ENCODE data around the gene HEG1.

Gene HEG1, protein sequence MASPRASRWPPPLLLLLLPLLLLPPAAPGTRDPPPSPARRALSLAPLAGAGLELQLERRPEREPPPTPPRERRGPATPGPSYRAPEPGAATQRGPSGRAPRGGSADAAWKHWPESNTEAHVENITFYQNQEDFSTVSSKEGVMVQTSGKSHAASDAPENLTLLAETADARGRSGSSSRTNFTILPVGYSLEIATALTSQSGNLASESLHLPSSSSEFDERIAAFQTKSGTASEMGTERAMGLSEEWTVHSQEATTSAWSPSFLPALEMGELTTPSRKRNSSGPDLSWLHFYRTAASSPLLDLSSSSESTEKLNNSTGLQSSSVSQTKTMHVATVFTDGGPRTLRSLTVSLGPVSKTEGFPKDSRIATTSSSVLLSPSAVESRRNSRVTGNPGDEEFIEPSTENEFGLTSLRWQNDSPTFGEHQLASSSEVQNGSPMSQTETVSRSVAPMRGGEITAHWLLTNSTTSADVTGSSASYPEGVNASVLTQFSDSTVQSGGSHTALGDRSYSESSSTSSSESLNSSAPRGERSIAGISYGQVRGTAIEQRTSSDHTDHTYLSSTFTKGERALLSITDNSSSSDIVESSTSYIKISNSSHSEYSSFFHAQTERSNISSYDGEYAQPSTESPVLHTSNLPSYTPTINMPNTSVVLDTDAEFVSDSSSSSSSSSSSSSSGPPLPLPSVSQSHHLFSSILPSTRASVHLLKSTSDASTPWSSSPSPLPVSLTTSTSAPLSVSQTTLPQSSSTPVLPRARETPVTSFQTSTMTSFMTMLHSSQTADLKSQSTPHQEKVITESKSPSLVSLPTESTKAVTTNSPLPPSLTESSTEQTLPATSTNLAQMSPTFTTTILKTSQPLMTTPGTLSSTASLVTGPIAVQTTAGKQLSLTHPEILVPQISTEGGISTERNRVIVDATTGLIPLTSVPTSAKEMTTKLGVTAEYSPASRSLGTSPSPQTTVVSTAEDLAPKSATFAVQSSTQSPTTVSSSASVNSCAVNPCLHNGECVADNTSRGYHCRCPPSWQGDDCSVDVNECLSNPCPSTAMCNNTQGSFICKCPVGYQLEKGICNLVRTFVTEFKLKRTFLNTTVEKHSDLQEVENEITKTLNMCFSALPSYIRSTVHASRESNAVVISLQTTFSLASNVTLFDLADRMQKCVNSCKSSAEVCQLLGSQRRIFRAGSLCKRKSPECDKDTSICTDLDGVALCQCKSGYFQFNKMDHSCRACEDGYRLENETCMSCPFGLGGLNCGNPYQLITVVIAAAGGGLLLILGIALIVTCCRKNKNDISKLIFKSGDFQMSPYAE (N-terminal part only)

DNA sequence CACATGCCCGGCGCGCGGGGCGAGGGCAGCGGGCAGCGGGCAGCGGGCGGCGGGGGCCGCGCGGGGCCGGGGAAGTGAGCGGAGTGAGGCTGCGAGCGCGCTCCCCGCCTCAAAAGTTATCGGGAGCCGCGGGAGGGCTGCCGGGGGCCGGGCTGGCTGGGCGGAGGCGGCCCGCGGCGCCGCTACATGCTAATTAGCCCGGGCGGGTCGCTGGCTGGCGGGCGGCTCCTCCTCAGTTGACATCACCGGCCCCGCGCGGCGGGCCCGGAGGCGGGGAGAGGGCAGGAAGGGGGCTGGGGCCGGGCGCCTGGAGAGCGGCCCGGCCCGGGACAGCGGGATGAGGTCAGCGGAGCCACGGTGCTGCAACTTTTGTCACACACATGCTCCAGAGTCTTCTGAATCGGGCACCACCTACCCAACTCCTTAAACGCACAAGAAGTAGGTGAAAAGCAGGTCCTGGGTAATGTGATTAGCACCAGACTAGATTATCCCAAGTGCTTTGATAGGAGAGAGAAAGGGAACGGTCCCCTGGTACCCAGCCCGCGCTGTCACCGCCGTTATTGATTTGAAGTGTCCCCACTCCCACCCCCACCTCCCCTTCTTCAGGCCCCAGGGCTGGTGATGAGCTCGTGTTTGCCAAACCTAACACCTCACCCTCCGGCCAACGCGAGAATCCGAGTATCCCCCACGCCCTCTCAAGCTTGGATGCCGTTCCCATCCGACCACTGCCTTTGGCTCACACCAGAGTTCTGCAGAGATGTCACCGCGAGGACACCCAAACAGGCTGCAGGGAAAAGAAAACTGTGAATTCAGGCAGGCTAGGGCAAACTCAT lies at the start of gene HEG1:
HEG1 (minus strand) TSS at position 85 of the 833 bp plus-strand sequence. CDS start 107 bp downstream, outside the sequence.
- H3K9me3 ChIP-seq (ENCODE audit: severe bottlenecking), result no peaks in the 10 kb centered on the region
- H3K27ac ChIP-seq (ENCODE audit: poor library complexity, severe bottlenecking), result peak within 1 kb of the TSS; percentile 79
- peak within 1 kb of the TSS; percentile 86 for H3K4me3 ChIP-seq (ENCODE audit: severe bottlenecking)
- DNase-seq (ENCODE audit: low spot score) (peak; percentile 77), ATAC-seq (ENCODE audit: low read depth) (peak; percentile 47)
- H3K36me3 ChIP-seq (ENCODE audit: low read depth), result peaks cover 3% of the 10 kb centered on the region; the same call in 1 of the 2 replicates
- H3K27me3 ChIP-seq (ENCODE audit: insufficient read depth, poor library complexity, severe bottlenecking), result no peaks in the 10 kb centered on the region
- TF ChIP-seq, protein P1, sequence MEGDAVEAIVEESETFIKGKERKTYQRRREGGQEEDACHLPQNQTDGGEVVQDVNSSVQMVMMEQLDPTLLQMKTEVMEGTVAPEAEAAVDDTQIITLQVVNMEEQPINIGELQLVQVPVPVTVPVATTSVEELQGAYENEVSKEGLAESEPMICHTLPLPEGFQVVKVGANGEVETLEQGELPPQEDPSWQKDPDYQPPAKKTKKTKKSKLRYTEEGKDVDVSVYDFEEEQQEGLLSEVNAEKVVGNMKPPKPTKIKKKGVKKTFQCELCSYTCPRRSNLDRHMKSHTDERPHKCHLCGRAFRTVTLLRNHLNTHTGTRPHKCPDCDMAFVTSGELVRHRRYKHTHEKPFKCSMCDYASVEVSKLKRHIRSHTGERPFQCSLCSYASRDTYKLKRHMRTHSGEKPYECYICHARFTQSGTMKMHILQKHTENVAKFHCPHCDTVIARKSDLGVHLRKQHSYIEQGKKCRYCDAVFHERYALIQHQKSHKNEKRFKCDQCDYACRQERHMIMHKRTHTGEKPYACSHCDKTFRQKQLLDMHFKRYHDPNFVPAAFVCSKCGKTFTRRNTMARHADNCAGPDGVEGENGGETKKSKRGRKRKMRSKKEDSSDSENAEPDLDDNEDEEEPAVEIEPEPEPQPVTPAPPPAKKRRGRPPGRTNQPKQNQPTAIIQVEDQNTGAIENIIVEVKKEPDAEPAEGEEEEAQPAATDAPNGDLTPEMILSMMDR (IDR thresholded peaks at IDR 0.05; ENCODE audit: poor library complexity, severe bottlenecking), result no peak
- H3K4me1 ChIP-seq (ENCODE audit: insufficient read depth, poor library complexity, severe bottlenecking), result peaks cover 53% of the 10 kb centered on the region

DNA sequence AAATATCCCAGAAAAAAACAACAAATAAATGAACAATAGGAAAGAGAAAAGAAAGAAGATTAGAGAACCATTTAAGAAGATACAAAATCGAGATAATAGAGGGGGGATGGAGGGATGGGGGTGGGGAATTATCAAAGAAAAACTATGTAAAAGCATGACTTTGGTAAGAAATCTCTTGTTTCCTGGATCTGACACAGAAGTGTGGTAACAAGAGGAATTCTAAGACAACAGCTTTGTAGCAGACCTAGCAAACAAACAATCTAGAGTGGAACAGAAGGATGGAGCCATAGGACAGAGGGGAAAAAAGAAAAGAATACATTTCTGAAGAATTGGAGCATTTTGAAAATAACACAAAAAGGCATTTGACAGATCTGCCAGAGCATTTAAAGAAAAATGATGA lies 49.3 kb upstream of the HEG1 start:
- ATAC-seq (ENCODE audit: low read depth) (no peak), DNase-seq (ENCODE audit: low spot score) (no peak)
- Histone ChIP-seq H3K27me3 (ENCODE audit: insufficient read depth, poor library complexity, severe bottlenecking) (no peaks in the 10 kb centered on the region), H3K4me3 (ENCODE audit: severe bottlenecking) (no peak overlapping the region), H3K9me3 (ENCODE audit: severe bottlenecking) (no peaks in the 10 kb centered on the region), H3K27ac (ENCODE audit: poor library complexity, severe bottlenecking) (no peak overlapping the region), H3K4me1 (ENCODE audit: insufficient read depth, poor library complexity, severe bottlenecking) (peaks cover 22% of the 10 kb centered on the region), H3K36me3 (ENCODE audit: low read depth) (no peaks in the 10 kb centered on the region; the same call in 1 of the 2 replicates)
- TF ChIP-seq, protein P1 (IDR thresholded peaks at IDR 0.05; ENCODE audit: poor library complexity, severe bottlenecking), result no peak

DNA sequence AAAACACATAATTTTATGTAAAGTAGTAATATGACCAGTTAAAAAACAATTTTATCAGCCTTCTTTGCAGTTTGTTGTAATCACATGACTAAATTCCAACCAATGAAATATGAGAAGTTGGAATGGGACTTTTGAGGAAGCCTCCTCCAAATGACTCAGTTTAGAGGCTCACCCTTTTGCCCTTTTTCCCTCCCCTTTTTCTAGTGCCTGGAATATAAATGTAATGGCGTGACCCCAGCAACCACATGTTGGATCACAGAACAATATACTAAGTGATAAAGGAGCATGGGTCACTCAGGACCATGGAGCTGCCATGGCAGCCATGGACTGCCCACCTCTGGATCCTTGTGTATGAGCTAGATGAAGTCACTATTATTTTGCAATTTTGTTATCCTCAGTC lies 48.8 kb upstream of the HEG1 start:
- Histone ChIP-seq H3K4me3 (ENCODE audit: severe bottlenecking) (no peak overlapping the region), H3K36me3 (ENCODE audit: low read depth) (no peaks in the 10 kb centered on the region; the same call in 1 of the 2 replicates), H3K4me1 (ENCODE audit: insufficient read depth, poor library complexity, severe bottlenecking) (peaks cover 18% of the 10 kb centered on the region), H3K9me3 (ENCODE audit: severe bottlenecking) (no peaks in the 10 kb centered on the region), H3K27me3 (ENCODE audit: insufficient read depth, poor library complexity, severe bottlenecking) (no peaks in the 10 kb centered on the region), H3K27ac (ENCODE audit: poor library complexity, severe bottlenecking) (no peak overlapping the region)
- TF ChIP-seq, protein P1 (IDR thresholded peaks at IDR 0.05; ENCODE audit: poor library complexity, severe bottlenecking), result no peak
- no peak for DNase-seq (ENCODE audit: low spot score)
- ATAC-seq (ENCODE audit: low read depth), result no peak

DNA sequence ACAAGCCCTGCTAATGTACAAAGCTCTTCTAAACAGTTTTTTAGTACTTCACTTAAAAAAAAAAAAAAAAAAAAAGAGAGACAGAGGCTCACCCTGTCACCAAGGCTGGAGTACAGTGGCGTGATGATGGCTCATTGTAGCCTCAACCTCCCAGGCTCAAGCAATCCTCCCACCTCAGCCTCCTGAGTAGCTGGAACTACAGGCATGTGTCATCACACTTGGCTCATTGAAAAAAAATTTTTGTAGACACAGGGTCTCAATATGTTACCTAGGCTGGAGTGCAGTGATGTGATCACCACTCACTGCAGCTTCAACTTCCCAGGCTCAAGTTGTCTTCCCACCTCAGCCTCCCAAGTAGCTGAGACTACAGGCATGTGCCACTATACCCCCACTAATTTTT lies 47.6 kb upstream of the HEG1 start:
- DNase-seq (ENCODE audit: low spot score) (no peak), ATAC-seq (ENCODE audit: low read depth) (no peak)
- Histone ChIP-seq H3K36me3 (ENCODE audit: low read depth) (no peaks in the 10 kb centered on the region; the same call in 1 of the 2 replicates), H3K9me3 (ENCODE audit: severe bottlenecking) (no peaks in the 10 kb centered on the region), H3K27me3 (ENCODE audit: insufficient read depth, poor library complexity, severe bottlenecking) (no peaks in the 10 kb centered on the region), H3K27ac (ENCODE audit: poor library complexity, severe bottlenecking) (no peak overlapping the region), H3K4me3 (ENCODE audit: severe bottlenecking) (no peak overlapping the region), H3K4me1 (ENCODE audit: insufficient read depth, poor library complexity, severe bottlenecking) (peaks cover 13% of the 10 kb centered on the region)
- TF ChIP-seq, protein P1 (IDR thresholded peaks at IDR 0.05; ENCODE audit: poor library complexity, severe bottlenecking), result no peak

All from RWPE2 (cell line).